NB4 (cell line): Measurements from ENCODE around the gene PITPNC1.

ENCODE experiments used
- CTCF ChIP-seq: IDR thresholded peaks from one replicate; pipeline ENCODE4 v1.5.1; 2012; ENCODE audit warnings: low read depth, low read length
- MAX ChIP-seq: IDR thresholded peaks from 2 replicates; pipeline ENCODE4 v1.6.1; 2011; ENCODE audit warnings: low read depth, low read length

- TF ChIP-seq CTCF, result no peak
- TF ChIP-seq MAX, result no peak
Observed at GRCh38 chr17:67582673-67583081, 205.6 kb downstream of the PITPNC1 start.
